Measurements from ENCODE around the gene GOLGA6L1.
"Not testable (repeated sequence)": the region's sequence is repeated elsewhere in the genome, so short reads cannot be mapped to it uniquely, and the experiment has no call there.

Gene GOLGA6L1

GRCh38 chr15:23136722-23137121, at the start of gene GOLGA6L1:
Gene GOLGA6L1 (minus strand): TSS chr15:23136822. CDS start chr15:23136731, 91 bp downstream.
- not testable (repeated sequence) for DNase-seq

- not testable (repeated sequence) for DNase-seq
These were observed 44.6 kb upstream of the GOLGA6L1 start for GRCh38 chr15:23181201-23181600.

GRCh38 chr15:23180547-23180927, 43.9 kb upstream of the GOLGA6L1 start:
- DNase-seq = not testable (repeated sequence)

- DNase-seq = not testable (repeated sequence)
These were observed 43.3 kb upstream of the GOLGA6L1 start for GRCh38 chr15:23179768-23180546.

GRCh38 chr15:23176683-23177082, 40.1 kb upstream of the GOLGA6L1 start:
- not testable (repeated sequence) for DNase-seq

GRCh38 chr15:23175606-23176005, 39.0 kb upstream of the GOLGA6L1 start:
- not testable (repeated sequence) for DNase-seq

- DNase-seq = not testable (repeated sequence)
These were observed 38.1 kb upstream of the GOLGA6L1 start for GRCh38 chr15:23174609-23175140.

GRCh38 chr15:23132787-23133186, 3.8 kb downstream of the GOLGA6L1 start:
- DNase-seq = not testable (repeated sequence)

GRCh38 chr15:23118208-23118607, 18.4 kb downstream of the GOLGA6L1 start:
- DNase-seq = no peak

GRCh38 chr15:23095796-23096195, 40.8 kb downstream of the GOLGA6L1 start:
- DNase-seq = no peak

- no peak for DNase-seq
These were observed 53.5 kb downstream of the GOLGA6L1 start for GRCh38 chr15:23083115-23083514.

- DNase-seq = not testable (repeated sequence)
These were observed 54.5 kb downstream of the GOLGA6L1 start for GRCh38 chr15:23081996-23082737.

- DNase-seq = no peak
These were observed 55.4 kb downstream of the GOLGA6L1 start for GRCh38 chr15:23081271-23081670.

GRCh38 chr15:23079766-23080165, 56.9 kb downstream of the GOLGA6L1 start:
- no peak for DNase-seq

Measured in HCEC 1CT (cell line).